HG03060 (cell line): ENCODE results near the gene ZDHHC14.

Experiments used
- ATAC-seq: cut with Tn5 transposase; IDR thresholded peaks from one replicate; pipeline ENCODE4 v1.9.1; 2021; ENCODE audit warnings: low read depth, moderate number of reproducible peaks; ENCODE audit not compliant: unreplicated experiment

Gene ZDHHC14

DNA sequence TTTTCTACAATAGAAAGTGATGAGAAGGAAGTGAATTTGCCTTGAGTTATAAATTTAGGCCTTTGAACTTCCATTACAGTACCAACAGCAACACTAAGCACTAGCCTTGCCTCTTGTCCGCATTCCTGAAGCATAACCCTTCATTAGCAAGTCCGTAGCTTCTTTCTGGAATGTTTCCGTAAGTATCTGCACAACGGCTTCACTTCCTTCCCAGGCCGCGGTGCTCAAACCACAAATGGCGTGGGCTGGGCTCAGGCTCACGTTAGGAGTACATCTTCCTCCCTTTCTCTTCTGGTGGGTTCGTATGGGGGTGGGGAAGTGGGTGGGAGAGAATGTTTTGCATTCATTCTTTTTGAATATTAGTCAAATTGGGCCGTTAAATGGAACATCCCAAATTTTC is 248.2 kb downstream of the ZDHHC14 start:
- no peak for ATAC-seq

DNA sequence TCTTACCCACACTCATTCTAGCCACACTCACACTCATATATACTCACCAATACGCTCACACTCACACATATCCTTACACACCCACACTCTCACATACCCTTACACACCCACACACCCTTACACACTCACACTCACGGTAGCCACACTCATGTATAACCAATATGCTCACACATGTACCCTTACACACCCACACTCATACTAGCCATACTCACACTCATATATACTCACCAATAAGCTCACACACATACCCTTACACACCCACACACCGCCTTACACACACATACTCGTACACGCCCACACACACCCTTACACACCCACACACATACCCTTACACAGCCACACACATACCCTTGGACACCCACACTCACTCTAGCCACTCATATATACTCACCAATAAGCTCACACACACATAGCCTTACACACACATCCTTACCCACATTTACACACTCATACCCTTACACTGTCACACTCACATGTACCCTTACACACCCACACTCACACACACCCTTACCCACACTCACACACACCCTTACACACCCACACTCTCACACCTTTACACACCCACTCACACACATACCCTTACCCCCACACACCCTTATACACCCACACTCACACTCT is 249.6 kb downstream of the ZDHHC14 start:
- no peak for ATAC-seq

DNA sequence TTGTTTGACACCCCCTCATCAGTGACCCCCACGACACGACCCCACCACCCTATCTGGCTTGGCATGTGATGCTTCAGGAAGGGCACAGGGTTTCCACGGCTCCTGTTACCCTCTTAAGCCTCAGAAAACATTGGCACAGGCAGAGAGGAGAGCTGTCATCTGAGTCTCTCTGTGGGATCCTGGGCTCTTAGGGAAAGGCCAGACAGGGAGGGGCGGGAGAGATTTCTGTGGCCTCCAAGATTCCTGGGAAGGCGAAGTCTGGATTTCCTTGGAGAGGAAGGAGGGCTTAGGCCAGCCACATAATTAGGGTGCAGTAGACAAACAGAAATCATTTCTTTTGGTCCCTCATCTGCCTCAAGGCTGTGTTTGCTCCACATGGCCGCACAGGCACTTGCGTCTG is 250.4 kb downstream of the ZDHHC14 start:
- no peak for ATAC-seq

DNA sequence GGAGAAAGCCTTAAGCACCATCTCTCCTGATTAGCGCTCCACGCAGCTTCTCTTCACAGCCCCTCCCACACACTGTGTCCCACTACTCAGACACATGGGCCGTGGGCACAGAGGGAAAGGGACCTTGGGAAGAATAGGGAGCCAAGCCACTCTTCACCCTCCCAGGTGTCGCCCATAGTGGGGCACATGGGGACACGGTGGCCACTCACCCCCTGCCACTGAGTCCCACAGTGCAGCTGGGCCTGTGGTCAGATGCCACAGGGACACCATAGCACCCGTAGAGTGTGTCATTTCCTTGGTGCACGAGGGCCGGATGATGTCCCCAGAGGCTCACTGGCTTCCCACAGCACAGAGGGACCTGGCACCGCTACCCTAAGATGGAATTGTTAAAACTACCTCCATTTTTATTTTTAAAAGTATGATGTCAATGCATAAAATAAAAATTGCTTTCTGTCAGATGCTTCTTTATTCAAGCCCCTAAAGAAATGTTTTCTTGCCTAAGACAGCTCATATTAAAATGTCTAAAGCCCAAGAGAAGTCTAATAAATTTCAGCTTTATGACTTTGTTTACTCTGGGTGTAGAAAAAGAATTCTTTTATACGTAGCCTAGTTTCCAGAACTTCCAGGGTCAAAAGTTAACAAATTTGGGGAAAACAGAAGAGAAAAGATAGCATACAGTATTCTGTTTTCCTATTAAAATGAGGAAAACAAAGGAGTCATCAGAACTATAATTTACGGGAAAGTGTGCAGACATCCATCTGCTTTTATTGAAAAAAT is 251.0 kb downstream of the ZDHHC14 start:
- ATAC-seq = no peak

DNA sequence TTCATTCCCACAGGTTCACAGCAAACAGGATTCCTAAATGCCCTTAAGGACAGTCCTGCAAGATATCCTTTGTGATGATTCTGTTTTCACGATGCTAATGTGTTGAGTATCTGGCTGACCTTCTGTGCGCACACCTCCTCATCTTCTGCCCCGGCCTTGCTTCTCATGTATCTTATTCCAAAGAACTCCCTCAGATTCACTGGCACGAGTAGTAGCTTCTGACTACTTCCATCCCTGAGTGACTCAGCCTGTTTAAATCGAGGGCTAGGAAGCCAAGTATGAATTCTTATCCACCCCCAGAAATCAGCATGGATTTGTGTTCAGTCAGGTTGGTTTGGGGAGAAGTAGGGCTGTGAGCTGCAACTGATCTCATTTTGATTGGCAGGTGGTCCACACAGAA is 251.8 kb downstream of the ZDHHC14 start:
- ATAC-seq = no peak

DNA sequence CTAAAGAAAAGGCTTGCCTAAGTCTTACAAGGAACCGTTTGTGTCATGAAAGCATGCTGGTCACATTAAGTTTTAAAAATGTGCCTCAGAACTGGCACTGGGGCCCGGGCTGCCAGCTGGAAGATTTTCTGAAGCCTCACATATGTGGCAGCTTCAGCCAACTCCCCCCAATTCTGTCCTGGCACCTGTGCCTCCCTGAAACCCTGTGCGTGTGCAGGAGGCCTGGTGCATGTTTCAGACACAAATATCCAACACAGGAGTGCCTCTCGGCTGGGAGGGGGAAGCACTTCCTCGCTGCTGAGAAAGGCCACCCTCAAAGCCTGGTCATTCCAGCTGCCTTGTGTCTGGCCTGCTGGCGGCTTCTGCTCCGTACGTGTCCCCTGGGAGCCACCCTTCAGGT is 253.6 kb downstream of the ZDHHC14 start:
- ATAC-seq = no peak

DNA sequence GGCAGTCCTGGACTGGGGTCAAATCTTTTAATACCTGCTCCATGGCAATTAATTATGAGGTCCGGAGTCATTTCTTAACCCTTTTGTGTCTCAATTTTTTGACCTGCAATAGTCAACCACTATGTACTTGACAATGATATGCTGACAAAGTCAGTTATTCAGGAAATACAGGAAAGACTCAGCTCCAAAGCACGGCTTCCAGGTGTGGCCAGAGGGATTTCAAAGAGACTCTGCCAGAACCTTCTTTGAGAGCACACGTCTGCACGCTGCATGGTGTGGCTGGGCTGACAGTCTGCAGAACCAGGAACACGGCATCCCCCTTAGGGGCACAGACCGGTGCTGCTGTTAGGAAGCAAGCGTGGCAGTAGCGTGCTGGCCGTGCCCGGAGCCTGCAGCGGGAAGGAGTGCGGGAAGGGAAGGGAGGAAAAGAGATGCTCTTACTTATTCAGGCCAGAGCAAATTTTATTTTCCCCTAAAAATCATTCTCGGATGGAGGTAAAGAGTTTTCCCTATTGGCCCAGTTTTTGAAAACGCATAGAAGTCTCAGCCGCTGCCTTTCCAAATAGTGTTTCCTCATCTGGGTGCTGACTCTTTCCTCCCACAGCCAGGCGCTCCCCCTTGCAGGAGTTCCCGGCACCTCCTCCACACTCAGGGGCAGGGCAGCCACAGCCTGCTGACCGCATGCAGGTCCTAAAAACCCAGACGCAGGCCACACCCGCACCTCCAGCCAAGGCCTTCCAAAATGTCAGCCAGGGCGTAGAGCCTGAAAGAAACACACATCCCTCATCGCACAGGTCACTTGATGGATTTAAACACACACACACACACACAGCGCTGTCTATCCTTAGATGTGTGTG is 254.6 kb downstream of the ZDHHC14 start:
- ATAC-seq = no peak

DNA sequence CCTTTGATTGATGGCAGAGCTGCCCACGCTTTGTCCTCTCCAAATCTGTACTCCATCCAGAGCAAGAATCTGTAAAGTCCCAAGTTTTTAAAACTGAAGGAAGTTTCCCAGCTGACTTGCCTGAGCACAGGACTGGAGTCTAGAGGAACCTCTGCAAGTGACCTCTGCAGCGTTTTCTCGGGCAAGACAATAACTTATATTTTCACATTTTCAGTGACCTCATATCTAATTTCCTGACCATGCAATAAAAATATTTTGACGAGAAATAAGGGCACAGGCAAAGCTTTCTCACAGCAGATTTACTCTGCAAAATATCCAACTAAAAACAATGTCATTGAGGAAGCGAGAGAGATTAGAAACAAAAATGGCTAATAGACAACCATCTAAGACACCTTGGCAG is 256.5 kb downstream of the ZDHHC14 start:
- ATAC-seq = no peak

DNA sequence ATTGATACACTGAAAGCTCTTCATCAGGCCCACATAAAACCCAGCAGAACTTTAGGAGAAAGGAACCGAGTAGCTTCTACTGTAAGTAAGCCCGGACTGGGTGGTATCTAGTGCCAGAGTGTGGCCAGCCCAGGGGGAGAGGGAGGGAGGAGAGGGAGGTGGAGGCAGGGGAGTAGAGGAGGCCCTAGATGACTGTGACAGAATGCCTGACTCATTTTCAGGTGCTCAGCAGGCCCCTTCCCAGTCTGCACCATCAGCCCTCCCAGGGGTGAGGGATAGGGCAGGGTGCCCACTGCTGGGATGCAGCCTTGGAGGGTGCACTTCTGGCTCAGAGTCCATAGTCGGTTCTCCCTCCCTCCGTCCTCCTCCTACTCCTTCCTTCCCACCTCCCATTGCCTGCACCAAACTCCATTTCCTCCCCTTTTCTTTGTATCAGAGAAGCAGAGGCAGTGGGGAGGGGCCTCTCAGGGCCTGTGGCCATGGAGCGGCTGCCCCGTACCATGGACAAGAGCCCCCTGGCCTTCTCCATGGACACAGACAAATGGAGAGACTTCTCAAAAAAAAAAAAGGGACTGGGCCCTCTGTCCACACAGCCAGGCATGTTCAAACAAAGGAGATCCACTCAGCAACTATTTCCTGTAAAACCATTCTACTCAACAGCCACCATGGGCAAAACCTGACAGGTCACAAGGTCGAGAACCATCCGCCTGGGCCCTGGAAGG is 257.1 kb downstream of the ZDHHC14 start:
- no peak for ATAC-seq

DNA sequence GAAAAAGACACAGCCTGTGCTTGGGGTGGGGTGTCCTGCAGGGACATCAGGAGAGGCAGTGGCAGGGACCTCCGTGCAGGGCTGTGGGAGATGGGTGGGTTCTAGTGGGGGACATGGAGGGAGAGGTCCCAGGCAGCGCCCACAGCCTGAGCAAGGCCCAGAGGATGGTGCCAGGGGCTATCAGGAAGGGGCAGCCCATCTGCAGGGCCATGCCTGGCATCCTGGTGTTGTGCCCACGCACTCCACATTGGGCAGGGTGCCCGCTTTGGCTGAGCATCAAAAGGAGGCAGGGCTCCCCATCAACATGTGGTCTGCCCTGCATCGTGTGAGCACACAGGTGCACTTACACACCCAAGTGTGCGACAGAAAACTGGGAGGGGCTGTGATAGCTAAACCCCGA is 257.8 kb downstream of the ZDHHC14 start:
- no peak for ATAC-seq

DNA sequence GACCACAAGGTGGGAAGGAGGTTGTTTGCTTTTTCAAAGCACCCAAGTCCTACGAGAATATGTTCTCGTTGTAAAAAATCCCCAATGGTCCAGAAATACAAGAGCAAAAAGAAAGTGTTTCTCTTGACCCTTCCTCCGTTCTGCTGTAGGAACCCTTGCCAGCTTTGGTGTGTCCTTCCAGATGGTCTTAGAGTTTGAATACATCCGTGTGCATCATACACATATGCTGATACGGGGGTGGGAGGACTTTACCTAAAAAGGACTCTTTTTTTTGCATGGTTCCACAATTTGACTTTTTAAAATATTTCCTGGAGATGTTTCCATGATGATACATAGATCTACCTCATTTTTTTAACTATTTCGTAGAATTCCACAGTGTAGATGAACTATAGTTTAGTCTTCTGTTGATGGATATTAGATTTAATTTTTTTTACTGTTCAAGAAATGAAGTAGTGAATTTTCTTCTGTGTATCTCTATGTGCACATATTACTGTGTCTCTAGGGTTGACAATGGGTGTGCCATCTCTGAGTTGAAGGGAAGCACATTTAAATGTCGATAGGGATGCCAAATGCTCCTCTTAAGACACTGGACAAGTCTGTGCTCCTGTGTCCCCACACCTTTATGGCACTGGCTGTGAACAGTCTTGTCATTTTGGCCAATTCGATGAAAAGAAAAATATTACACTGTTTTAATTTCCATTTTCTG is 259.9 kb downstream of the ZDHHC14 start:
- no peak for ATAC-seq

DNA sequence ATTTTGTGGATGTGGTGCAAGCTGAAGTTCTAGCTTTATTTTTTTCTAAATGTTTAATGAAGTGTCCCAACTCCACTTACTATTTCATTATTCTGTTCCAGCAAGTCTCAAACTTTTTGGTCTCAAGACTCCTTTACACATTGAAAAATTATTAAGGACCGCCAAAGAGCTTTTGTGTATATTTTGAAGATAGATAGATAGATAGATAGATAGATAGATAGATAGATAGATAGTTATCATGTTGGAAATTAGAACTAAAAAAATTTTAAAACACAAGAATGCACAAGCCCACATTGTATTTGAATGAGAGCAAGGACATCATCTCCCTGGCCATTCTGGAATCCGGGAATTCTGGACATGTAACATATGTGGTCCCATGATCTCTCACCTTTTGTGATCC is 260.8 kb downstream of the ZDHHC14 start:
- ATAC-seq = no peak

DNA sequence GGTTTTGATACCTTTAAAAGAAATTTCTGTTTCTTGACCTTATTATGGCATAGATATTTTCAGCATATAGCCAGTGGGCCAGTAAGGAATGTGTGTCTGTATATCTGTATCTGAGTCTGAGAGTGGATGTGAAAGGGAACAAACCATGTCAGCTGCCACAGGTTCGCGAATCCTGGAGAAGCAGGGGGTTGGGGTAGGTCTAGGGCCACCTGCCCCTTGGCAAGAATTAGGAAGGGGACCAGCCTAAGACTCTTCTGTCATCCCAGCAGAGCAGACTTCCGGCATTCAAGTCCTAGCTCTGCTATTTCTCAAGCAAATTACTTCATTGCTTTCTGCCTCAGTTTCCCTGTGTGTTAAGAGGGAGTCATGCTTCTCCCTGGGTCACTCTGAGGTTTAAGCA is 261.7 kb downstream of the ZDHHC14 start:
- ATAC-seq = no peak

DNA sequence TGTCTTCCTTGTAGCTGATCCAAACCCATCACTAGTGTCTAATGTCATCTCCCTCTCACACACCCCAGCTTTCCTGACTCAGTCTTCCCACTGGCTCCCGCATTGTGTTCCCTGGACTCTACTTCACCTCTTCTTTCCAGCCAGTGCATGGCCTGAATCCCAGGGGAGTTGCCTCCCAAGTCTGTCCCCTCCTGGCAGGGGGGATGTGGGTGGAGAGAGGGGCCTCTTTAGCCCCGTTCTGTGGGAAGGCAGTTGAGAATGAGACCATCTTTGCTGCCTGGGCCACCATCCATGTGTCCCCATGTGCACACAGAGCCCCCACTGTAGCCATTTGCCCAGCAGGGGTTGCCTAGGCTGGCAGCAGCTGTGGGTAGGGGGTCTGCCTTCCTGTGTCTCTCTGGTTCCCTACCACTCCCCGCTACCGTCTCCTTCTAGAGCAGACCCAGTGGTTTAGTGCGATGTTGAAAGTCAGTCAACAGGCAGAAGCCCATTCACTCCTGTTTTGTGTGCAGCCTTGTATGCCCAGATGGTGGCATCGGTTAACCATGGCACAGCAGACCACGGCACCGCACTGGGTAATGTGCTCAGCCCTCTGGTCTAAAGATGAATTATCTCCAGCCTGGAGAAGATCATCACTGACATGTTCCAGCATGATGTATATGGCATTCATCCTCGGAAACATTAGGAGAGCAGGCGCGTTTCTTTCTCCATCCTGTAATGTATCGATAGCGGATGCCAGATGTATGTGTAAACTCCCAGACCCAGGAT is 263.2 kb downstream of the ZDHHC14 start:
- no peak for ATAC-seq

DNA sequence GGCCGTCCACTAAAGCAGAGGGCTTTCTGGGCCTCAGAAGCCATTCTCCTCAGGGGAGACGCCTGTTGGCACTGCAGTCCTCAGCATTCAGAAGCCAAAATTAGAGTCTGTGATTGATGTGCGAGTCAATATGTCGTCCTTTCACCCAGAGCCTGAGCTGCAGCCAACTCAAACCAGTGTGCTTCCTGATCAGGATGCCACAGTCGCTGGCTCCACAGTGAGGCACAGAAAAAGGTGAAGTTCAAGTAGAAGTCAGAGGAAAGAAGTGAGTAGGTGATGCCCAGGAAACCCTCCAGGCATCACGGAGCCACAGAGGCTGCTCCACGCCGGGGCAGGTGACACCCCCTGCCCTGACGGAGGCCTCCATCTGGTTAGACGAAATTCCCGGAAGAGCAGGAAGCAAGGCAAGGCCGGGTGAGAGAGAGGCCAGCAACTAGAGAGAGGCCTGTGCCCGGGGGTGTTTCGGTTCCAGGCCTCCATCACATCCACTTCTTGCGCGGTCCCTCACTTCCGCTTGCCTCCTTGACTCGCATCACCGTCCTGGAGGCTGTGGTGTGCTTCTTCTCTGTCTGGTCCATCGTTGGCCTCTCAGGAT is 264.3 kb downstream of the ZDHHC14 start:
- ATAC-seq = no peak

DNA sequence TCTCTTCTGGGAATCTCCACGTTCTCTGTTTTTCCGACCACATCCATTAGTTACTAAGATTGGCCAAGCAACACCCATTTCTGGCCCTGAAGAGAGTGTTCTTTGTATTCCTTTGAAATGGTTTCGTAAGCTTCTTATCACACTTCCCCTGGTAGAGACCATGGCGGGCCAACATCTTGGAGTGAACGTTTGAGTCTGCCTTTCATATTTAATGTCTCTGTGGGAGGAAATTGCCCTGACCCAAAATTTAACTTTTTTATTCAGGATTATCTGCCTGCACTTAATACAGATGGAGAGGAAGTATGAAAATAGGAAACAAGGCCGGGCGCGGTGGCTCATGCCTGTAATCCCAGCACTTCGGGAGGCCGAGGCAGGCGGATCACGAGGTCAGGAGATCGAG is 265.0 kb downstream of the ZDHHC14 start:
- ATAC-seq = no peak

DNA sequence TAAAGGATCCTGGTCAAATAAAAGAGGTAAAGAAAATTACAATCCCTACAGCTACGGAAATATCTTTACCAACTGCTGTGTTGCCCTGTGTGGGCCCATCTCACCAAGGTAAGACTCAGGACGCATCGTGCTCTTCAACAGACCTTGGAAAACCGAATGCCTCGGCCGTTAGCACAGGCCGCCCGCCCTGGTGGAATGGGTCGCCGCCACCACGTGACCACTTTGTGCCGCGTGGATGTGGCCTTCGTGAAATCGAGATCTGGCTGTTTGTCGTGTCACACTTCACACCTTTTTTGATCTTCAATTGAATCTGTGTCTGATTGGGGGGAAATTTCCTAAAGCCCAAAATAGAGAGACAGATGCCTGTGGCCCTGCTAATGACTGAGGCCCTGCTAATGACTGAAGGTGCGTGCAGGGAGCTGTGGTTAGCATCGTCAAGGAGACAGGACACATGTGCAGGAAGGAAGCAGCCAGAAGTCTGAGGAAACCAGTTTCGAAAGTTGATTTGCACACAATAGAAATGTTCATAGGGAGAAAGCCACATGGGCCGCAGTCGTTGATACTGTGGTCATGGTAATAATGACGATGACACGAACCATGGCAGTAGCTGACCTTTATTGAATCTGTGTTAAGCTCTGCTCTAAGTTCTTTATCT is 266.4 kb downstream of the ZDHHC14 start:
- ATAC-seq = no peak

DNA sequence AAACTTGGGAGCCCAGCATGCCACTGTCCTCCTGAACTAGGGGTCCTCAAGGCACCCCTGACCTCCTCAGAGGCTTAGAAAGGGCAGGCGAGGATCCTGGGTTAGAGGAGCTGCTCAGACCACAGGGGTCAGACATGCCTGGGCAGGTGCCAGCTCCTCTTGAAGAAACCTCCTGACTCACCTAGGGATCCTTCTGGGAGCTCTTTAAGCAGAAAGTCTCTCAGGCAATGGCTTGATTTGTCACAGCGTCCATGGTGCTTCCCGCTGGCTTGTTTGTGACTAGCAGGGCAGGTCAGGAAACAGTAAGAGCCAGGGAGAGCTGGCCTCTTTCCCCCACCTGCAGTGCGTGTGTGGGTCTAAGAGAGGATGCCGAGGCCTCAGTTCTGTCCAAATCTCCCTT is 267.6 kb downstream of the ZDHHC14 start:
- ATAC-seq = no peak
